DMS 273 (cell line): Measurements from ENCODE around the gene ECT2L.

Source experiments
- DNase-seq: peaks from one replicate; lab custom pipeline; 2025; ENCODE audit not compliant: unreplicated experiment; lab: John Stamatoyannopoulos, UW

The ECT2L gene

GRCh38 chr6:138803331-138803730 is 7.4 kb downstream of the ECT2L start:
- DNase-seq: peak; percentile 51

DNA sequence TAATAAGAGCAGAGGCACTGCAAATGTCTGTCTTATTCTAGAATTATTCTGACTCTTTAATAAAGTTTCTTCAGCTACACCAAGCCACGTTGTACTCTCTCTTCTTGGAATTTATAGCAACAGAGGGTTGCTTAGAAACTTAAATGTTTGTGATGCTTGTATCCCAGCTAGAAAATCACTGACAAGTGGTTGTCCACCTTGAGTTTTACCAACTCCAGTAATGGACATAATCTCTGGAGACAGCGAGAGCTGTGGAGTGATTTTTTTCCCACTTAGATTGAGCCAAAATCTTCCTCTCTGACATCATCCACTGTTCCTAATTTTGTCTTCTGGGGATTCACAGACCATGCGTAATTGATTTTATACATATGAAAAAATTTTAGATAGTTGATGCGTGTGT is 8.0 kb downstream of the ECT2L start:
- peak; percentile 39 for DNase-seq

DNA sequence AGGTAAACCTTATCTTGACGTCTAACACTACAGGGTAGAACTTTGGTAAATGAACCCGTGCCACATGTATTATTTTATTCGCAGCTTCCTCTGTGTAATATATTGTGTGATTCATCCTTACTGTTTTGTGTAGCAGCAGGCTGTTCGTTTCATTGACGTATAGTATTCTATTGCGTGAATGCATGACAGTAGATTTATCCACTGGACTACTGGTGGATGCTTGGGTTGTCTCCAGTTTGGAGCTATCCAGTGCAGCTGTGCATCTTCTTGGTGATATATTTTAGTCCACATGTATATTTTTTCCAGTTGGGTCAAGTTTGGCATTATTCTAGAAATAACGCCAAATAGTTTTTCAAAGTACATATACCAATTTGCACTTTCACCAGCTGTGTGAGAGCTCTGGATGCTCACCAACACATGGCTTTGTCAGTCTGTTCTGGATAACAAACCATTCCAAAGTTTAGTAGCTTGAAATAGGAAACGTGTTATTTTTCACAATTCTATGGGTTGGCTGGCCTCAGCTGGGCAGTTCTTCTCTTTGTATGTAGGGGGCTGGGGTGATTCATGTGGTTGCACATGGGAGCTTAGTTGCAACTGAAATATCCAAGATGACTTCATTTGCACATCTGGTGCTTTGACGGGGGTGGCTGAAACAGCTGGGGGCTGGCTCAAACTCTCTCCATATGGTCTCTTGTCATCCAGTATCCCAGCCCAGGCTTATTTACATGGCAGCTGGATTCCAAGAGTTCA is 9.3 kb downstream of the ECT2L start:
- DNase-seq: peak; percentile 96

GRCh38 chr6:138806889-138807288 is 11.0 kb downstream of the ECT2L start:
- DNase-seq: no peak

GRCh38 chr6:138809677-138810076 is 13.8 kb downstream of the ECT2L start:
- DNase-seq: no peak

DNA sequence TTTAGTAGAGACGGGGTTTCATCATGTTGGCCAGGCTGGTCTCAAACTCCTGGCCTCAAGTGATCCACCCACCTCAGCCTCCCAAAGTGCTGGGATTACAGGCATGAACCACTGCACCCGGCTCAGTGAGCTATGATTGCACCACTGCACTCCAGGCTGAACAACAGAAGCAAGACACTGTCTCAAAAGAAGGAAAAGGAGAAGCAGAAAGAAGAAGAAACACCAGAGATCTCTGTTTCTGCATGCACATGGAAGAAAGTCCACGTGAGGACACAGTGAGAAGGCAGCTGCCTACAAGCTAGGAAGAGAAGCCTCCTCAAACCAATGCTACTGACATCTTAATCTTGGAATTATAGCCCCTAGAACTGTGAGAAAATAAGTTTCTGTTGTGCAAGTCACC is 16.0 kb downstream of the ECT2L start:
- DNase-seq: no peak

DNA sequence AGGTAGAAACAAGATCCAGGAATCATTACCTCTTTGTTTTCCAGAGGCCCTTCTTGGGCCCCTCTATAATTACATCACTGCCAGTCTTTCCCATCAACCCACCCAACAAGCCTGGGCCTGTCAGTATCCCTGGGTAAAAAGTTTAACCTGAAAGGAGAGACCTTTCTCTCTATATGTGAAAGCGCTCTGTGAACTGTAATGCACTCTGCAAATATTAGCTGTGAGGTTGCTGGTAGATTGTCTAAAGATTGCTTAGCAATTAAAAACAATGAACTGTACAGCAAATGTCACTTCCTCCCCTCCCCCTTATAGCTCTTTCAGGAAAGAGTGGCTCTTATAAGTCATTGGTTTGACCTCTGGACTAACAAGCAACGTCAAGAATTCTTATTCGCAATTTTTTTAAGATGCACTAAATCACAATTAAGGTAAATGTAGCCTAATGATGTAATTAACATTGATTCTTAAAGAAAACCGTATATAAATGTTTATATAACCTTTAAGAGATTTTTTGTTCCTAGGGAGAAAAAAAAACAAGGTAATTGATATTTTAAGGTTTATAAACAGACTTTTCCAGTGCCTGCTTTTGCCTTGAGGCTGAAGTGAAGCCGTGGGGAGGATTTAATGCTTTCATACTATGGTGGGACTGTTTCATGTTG is 18.4 kb downstream of the ECT2L start:
- peak; percentile 79 for DNase-seq

GRCh38 chr6:138815221-138815620 is 19.3 kb downstream of the ECT2L start:
- peak; percentile 92 for DNase-seq

DNA sequence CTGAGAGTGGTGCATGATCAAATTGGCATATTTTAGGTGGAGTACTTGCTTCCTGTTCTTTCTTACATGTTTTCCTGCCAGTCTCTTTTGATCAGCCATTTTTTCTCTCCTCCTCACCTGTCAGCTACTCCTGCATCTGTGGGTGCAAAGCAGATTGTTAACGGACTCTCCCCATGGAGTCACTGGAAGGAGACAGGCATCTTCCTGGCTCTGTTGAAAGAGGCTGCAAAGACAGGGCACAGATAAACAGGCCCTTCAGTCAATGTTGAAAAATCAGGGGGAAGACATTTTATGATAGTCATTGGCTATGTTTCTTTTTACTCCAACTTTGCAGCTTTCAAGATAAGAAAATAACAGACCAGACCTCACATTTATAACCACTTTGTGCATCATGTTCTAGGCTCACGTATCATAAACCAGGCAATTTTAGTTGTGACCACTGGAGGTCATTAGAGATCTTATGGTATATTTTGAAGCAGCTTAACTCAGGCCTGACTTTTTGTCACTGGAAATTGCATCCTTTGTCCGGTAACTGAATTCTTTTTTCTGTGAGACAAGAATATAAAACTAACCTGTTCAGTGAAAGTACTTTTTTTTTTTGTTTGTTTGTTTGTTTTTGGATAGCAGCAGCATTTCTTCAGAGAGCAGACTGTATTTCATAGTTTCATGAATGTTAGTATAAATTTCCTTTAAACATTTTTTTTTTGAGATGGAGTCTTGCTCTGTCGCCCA is 20.1 kb downstream of the ECT2L start:
- peak; percentile 85 for DNase-seq

- DNase-seq: peak; percentile 42
Measured at GRCh38 chr6:138817799-138818198, 21.9 kb downstream of the ECT2L start.

DNA sequence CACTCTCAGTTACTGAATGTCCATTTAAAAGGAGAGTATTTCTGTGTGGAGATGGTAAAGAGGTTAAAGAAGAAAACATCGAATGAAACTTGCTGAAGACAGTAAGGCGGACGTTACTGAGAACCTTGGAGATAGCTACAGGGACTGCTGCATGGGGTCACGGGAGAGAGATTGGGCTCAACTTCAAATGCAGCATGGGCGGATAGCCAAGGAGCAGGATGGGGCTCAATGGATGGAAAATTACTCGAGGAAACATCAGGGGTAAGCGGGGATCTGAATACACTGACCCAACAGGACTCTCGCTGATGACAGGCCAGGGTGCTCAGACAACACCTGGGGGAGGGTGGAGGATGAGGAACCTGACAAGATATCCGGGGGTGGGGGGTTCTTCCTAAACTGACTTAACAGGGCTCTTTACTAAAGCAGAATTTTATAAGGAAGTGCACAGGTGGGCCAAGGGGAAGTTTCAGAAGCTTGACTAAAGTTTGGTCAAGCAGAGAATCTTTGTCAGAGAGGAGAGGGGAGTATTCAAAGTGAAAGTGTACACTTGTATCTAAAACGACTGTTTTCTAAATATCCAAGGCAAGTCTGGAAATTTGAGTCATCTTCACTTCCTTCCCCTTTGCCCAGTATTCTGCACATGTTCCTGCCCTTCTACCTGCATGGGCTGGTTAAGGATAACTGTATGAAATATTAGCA is 22.8 kb downstream of the ECT2L start:
- DNase-seq: peak; percentile 35

- DNase-seq: no peak
Measured at GRCh38 chr6:138821519-138821918, 25.6 kb downstream of the ECT2L start.

DNA sequence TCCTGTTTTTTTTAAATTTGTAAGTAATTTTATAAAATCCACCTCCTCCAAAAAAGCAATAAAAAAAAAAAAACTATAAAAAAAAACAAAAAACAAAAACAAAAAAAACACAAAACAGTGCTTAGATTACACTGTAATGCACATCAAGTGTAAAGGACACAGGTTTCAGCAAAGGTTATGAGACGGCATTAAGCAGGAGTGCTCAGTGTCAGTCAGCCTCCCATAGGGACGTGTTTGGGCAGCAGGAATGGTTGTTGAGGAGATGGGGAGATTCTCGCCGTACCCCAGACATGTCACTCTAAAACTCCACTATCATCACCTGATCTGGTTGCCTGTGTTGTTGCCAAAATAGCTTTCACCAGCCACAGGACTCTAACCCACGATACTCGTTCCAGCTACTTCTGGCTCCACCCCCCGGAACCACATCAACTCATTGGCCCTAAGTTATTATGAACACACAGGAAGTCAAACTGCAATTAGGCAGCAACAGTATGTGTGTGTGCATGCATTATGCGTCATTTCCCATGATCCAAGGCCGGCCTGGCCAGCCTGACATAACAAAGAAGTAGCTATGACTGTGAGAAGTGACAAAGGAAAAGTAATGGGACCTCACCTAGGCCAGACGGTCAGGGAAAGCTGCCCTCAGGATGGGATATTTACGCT is 28.7 kb downstream of the ECT2L start:
- DNase-seq: no peak

DNA sequence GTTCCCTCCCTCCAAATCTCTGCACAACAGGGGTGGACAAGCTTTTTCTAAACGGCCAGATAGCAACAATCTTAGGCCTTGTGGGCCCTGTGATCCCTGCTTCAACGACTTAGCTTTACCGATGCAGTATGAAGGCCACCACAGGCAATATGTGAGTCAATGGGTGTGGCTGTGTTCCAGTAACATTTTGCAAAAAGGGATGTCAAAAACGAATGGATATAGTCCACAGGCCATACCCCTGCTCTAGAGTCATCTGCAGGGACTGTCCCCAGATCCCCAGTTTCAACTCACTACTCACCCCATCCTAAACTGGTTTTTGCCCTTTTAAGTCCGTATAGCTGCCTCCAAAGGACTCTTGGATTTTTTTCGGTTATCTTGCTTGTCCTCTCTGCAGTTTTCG is 34.4 kb downstream of the ECT2L start:
- DNase-seq: no peak

DNA sequence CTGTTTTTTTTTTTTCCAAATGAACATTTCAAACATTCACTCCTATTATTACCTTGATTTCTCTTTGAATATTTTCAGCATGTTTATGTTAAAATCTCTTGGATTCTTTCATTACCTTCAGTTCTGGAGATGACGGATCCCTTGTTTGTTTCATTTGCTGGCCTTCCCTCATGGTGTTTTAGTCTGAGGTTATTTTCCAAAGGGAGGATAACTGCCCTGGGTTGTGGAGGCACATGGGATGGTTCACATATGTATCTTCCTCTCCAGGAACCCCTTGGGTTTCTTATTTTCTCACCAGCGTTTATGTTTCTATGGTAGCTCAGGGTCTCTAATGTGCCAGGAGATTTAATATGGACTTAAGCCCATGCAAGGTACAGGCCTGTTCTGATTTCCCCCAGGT is 36.3 kb downstream of the ECT2L start:
- no peak for DNase-seq

GRCh38 chr6:138833816-138834539 is 38.1 kb downstream of the ECT2L start:
- peak; percentile 96 for DNase-seq

- DNase-seq: no peak
Measured at GRCh38 chr6:138837246-138837645, 41.4 kb downstream of the ECT2L start.

GRCh38 chr6:138844192-138844591 is 48.3 kb downstream of the ECT2L start:
- peak; percentile 97 for DNase-seq

- DNase-seq: no peak
Measured at GRCh38 chr6:138847884-138848283, 52.0 kb downstream of the ECT2L start.

- no peak for DNase-seq
Measured at GRCh38 chr6:138848461-138848860, 52.6 kb downstream of the ECT2L start.
